Vagina (tissue), 2 donors: ENCODE measurements around the gene POC5. TPM values are rescaled to one million over a fixed set of nuclear protein-coding genes. Genes with fewer than 3 reads are reported as not detected.
"Not testable (repeated sequence)": the region's sequence is repeated elsewhere in the genome, so short reads cannot be mapped to it uniquely, and the experiment has no call there.

Experiments used
- DNase-seq, 2 donors: peaks; one replicate each; pipeline ENCODE4 v3.0.0-alpha.2; 2017; ENCODE audit errors: extremely low spot score in 2 of 2
- H3K27ac ChIP-seq: fragments of 200-600 bp; sonication (generic); one replicate; pipeline ENCODE4 v1.5.1; 2019
- H3K27me3 ChIP-seq: fragments of 200-600 bp; sonication (generic); one replicate; pipeline ENCODE4 v1.5.1; 2019
- H3K36me3 ChIP-seq, 2 donors: fragments of 200-600 bp; sonication (generic); one replicate each; pipeline ENCODE4 v1.5.1; 2017 to 2019
- H3K4me1 ChIP-seq: fragments of 200-600 bp; sonication (generic); one replicate; pipeline ENCODE4 v1.5.1; 2019
- H3K4me3 ChIP-seq, 2 donors: fragments of 200-600 bp; sonication (generic); 1 replicate in 1 of 2; 2 replicates in 1 of 2; pipeline ENCODE4 v1.5.1; 2016 to 2019
- H3K9me3 ChIP-seq: fragments of 200-600 bp; sonication (generic); one replicate; pipeline ENCODE4 v1.5.1; 2019
- POLR2A ChIP-seq, 2 donors: fragments of 450-650 bp; IDR thresholded peaks; one replicate each; pipeline ENCODE4 v1.6.1; 2017; ENCODE audit warnings: antibody characterized with exemption in 2 of 2, mild to moderate bottlenecking in 2 of 2, moderate library complexity in 2 of 2
- POLR2AphosphoS5 ChIP-seq, 2 donors: sonication (generic); formaldehyde crosslinking; IDR thresholded peaks; one replicate each; pipeline ENCODE4 v1.9.0; 2017; ENCODE audit warnings: antibody characterized with exemption in 2 of 2, mild to moderate bottlenecking in 2 of 2, low read depth in 1 of 2; ENCODE audit not compliant: insufficient read depth in 1 of 2
- intact Hi-C: fragments of 100-400 bp; cut with DNase I; formaldehyde crosslinking; loops from one replicate; pipeline ENCODE4 v1.15.1; 2023
- total RNA-seq: library from RNA; depleted of rRNA; stranded (reverse); fragments of >200 nt; gene quantifications from one replicate; pipeline ENCODE4 v1.2.3, GENCODE V29; 2016
- TF ChIP-seq, protein P1 (sequence below), 3 experiments: fragments of 450-650 bp in 2 of 3; fragments of 200-600 bp in 1 of 3; sonication (generic) in 1 of 3; IDR thresholded peaks; one replicate each; pipeline ENCODE4 v1.5.1; 2017 to 2019; ENCODE audit warnings: antibody characterized with exemption in 3 of 3, mild to moderate bottlenecking in 2 of 3, moderate library complexity in 2 of 3

POC5 gene
- total RNA-seq, 1 donor from 2014 or later: 12.3 TPM

- peaks cover 0 to 35% of the 10 kb centered on the region in 2 donors for H3K36me3 ChIP-seq
- TF ChIP-seq, protein P1, sequence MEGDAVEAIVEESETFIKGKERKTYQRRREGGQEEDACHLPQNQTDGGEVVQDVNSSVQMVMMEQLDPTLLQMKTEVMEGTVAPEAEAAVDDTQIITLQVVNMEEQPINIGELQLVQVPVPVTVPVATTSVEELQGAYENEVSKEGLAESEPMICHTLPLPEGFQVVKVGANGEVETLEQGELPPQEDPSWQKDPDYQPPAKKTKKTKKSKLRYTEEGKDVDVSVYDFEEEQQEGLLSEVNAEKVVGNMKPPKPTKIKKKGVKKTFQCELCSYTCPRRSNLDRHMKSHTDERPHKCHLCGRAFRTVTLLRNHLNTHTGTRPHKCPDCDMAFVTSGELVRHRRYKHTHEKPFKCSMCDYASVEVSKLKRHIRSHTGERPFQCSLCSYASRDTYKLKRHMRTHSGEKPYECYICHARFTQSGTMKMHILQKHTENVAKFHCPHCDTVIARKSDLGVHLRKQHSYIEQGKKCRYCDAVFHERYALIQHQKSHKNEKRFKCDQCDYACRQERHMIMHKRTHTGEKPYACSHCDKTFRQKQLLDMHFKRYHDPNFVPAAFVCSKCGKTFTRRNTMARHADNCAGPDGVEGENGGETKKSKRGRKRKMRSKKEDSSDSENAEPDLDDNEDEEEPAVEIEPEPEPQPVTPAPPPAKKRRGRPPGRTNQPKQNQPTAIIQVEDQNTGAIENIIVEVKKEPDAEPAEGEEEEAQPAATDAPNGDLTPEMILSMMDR (IDR thresholded peaks at IDR 0.05): no peak
- TF ChIP-seq POLR2AphosphoS5 (IDR thresholded peaks at IDR 0.05; ENCODE audit: insufficient read depth in 1 of 2, low read depth in 1 of 2) (no peak), POLR2A (IDR thresholded peaks at IDR 0.05) (no peak)
- no peaks in the 10 kb centered on the region for H3K4me1 ChIP-seq
These were observed 10.5 kb downstream of the POC5 start for GRCh38 chr5:75706775-75707174.

GRCh38 chr5:75706016-75706415 lies 11.2 kb downstream of the POC5 start:
- Histone ChIP-seq H3K27me3 (no peaks in the 10 kb centered on the region), H3K27ac (no peak overlapping the region), H3K4me3 (no peak overlapping the region), H3K36me3 (peaks cover 0 to 37% of the 10 kb centered on the region in 2 donors), H3K4me1 (no peaks in the 10 kb centered on the region), H3K9me3 (no peaks in the 10 kb centered on the region)
- no peak for TF ChIP-seq POLR2A (IDR thresholded peaks at IDR 0.05)
- TF ChIP-seq, protein P1 (IDR thresholded peaks at IDR 0.05): no peak
- TF ChIP-seq POLR2AphosphoS5 (IDR thresholded peaks at IDR 0.05; ENCODE audit: insufficient read depth in 1 of 2, low read depth in 1 of 2): no peak
- no peak for DNase-seq
- intact Hi-C loops: no loop called here

More at GRCh38 chr5:75706775-75707174, 10.5 kb downstream of the POC5 start:
- Histone ChIP-seq H3K4me3 (no peak overlapping the region), H3K27me3 (no peaks in the 10 kb centered on the region), H3K27ac (no peak overlapping the region), H3K9me3 (no peaks in the 10 kb centered on the region)
- intact Hi-C loops: no loop called here
- no peak for DNase-seq

- intact Hi-C loops: no loop called here
These were observed 15.4 kb downstream of the POC5 start for GRCh38 chr5:75701856-75702255.

DNA sequence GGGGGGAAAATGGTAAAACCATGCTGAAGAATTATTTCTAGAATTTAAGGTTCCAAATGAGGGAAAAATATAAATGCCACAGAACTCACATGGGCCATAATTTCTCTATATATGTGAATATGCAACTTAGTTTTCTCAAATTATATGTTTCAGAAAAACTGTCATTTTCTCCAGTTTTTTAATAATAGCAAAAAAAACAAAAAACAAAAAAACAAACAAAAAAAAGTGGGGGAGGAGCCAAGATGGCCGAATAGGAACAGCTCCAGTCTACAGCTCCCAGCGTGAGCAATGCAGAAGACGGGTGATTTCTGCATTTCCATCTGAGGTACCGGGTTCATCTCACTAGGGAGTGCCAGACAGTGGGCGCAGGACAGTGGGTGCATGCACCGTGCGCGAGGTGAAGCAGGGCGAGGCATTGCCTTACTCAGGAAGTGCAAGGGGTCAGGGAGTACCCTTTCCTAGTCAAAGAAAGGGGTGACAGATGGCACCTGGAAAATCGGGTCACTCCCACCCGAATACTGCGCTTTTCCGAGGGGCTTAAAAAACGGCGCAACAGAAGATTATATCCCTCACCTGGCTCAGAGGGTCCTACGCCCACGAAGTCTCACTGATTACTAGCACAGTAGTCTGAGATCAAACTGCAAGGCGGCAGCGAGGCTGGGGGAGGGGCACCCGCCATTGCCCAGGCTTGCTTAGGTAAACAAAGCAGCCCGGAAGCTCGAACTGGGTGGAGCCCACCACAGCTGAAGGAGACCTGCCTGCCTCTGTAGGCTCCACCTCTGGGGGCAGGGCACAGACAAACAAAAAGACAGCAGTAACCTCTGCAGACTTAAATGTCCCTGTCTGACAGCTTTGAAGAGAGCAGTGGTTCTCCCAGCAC lies 21.5 kb downstream of the POC5 start:
- H3K27ac ChIP-seq, H3K4me3 ChIP-seq, H3K36me3 ChIP-seq, DNase-seq, H3K4me1 ChIP-seq, H3K27me3 ChIP-seq, H3K9me3 ChIP-seq, intact Hi-C loops: not testable (repeated sequence)

More at GRCh38 chr5:75701856-75702255, 15.4 kb downstream of the POC5 start:
- Histone ChIP-seq H3K36me3 (peaks cover 0 to 28% of the 10 kb centered on the region in 2 donors), H3K27me3 (no peaks in the 10 kb centered on the region), H3K9me3 (no peaks in the 10 kb centered on the region), H3K4me3 (no peak overlapping the region), H3K4me1 (no peaks in the 10 kb centered on the region), H3K27ac (no peak overlapping the region)
- TF ChIP-seq, protein P1 (IDR thresholded peaks at IDR 0.05): no peak
- no peak for TF ChIP-seq POLR2AphosphoS5 (IDR thresholded peaks at IDR 0.05; ENCODE audit: insufficient read depth in 1 of 2, low read depth in 1 of 2)
- no peak for TF ChIP-seq POLR2A (IDR thresholded peaks at IDR 0.05)
- DNase-seq: no peak

GRCh38 chr5:75694781-75695180 lies 22.5 kb downstream of the POC5 start:
- Histone ChIP-seq H3K27me3 (no peaks in the 10 kb centered on the region), H3K27ac (no peak overlapping the region), H3K4me1 (no peaks in the 10 kb centered on the region), H3K4me3 (no peak overlapping the region), H3K9me3 (no peaks in the 10 kb centered on the region), H3K36me3 (peaks cover 0 to 7% of the 10 kb centered on the region in 2 donors)
- TF ChIP-seq, protein P1 (IDR thresholded peaks at IDR 0.05): no peak
- TF ChIP-seq POLR2A (IDR thresholded peaks at IDR 0.05) (no peak), POLR2AphosphoS5 (IDR thresholded peaks at IDR 0.05; ENCODE audit: insufficient read depth in 1 of 2, low read depth in 1 of 2) (no peak)
- intact Hi-C loops: no loop called here
- no peak for DNase-seq
